HG03159 (cell line): ENCODE measurements around the gene TMPRSS4.

Experiments
- ATAC-seq: cut with Tn5 transposase; IDR thresholded peaks from one replicate; pipeline ENCODE4 v1.9.1; 2021; ENCODE audit warnings: mild to moderate bottlenecking, moderate library complexity; ENCODE audit not compliant: unreplicated experiment

The TMPRSS4 gene, protein sequence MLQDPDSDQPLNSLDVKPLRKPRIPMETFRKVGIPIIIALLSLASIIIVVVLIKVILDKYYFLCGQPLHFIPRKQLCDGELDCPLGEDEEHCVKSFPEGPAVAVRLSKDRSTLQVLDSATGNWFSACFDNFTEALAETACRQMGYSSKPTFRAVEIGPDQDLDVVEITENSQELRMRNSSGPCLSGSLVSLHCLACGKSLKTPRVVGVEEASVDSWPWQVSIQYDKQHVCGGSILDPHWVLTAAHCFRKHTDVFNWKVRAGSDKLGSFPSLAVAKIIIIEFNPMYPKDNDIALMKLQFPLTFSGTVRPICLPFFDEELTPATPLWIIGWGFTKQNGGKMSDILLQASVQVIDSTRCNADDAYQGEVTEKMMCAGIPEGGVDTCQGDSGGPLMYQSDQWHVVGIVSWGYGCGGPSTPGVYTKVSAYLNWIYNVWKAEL

DNA sequence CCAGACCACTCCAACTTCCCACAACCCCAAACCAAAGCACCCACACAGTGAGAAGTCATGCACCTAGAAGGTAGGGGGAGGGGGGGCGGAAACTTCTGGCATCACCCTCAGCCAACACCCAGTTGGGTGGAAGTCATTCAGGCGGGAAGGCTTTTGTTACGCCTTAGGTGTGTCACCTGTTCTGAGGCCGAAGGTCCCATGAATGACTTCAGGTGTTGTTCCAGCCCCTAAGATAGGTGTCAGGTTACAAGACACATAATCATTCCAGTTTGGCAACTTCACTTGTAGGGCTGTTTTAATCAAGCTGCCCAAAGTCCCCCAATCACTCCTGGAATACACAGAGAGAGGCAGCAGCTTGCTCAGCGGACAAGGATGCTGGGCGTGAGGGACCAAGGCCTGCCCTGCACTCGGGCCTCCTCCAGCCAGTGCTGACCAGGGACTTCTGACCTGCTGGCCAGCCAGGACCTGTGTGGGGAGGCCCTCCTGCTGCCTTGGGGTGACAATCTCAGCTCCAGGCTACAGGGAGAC, at the start of gene TMPRSS4:
TSS of gene TMPRSS4 (plus strand) at position 325 of the 528 bp plus-strand sequence. CDS start 225 bp downstream, outside the sequence.
- no peak for ATAC-seq

GRCh38 chr11:118027694-118028093, 49.2 kb upstream of the TMPRSS4 start:
- ATAC-seq: no peak

GRCh38 chr11:118028626-118029025, 48.3 kb upstream of the TMPRSS4 start:
- ATAC-seq: no peak

GRCh38 chr11:118033443-118033842, 43.4 kb upstream of the TMPRSS4 start:
- no peak for ATAC-seq

DNA sequence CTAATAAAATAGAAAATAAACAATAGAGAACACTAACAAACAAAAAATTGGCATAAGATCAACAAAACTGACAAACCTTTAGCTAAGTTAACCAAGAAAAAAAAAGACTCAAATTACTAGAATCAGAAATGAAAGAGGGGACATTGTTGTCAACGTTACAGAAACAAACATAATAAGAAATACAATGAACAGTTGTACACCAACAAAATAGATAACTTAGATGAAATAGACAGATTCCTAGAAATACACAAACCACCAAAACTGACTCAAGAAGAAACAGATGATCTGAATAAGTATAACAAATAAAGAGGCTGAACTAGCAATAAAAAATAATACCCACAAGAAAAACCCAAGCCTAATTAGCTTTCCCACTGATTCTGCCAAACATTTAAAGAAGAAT, 34.7 kb upstream of the TMPRSS4 start:
- ATAC-seq: no peak

DNA sequence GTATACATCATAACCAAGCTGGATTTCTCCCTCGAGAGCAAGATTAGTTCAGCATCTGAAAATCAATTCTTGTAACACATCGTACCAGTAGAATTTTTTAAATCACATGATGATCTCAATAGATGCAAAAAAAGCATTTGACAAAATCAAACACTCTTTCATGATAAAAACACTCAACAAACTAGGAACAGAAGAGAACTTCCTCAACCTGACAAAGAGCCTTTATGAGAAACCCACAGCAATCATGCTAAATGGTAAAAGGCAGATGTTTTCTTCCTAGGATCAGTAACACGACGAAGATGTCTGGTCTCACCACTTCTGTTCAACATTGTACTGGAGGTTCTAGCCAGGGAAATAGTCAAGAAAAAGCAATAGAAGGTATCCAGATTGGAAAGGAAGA, 34.1 kb upstream of the TMPRSS4 start:
- no peak for ATAC-seq

GRCh38 chr11:118045191-118045590, 31.7 kb upstream of the TMPRSS4 start:
- ATAC-seq: no peak

- ATAC-seq: peak; percentile 62
These were observed 30.6 kb upstream of the TMPRSS4 start for GRCh38 chr11:118046051-118046963.

GRCh38 chr11:118046964-118047700, 29.7 kb upstream of the TMPRSS4 start:
- ATAC-seq: no peak

- ATAC-seq: no peak
These were observed 29.1 kb upstream of the TMPRSS4 start for GRCh38 chr11:118047749-118048148.

- ATAC-seq: no peak
These were observed 28.2 kb upstream of the TMPRSS4 start for GRCh38 chr11:118048472-118049370.

- no peak for ATAC-seq
These were observed 27.1 kb upstream of the TMPRSS4 start for GRCh38 chr11:118049771-118050170.

DNA sequence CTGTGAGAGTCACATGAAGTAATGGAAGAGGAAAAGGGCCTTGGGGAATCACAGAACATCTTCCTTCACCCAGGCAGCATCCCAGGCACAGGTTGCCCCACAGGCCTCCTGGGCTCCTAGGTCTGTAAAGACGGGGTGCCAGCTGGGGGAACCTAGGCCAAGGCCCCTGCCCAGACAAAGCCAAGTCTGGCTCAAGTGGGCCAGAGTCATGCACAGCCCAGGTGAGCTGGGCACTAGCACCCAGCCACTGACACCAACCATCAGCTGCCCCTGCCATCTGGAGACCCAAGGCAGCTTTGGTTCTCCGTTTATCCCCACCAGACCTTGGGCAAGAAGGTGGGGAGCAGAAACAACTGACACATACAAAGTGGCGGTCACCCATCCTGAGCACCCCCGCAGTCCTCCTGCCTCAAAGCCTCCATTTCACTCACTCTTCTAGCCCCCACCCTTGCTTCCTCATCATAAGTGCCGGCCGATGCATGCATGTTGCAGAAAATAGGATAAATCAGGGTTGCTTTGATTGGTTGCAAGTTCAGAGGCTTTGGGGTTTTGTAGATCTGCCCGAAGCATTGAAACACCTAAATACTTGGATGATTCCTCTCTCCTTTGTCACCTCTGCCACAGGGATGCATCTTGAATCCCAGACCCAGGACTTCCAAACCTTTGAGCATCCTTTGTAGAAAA, 26.5 kb upstream of the TMPRSS4 start:
- ATAC-seq: no peak

- no peak for ATAC-seq
These were observed 25.7 kb upstream of the TMPRSS4 start for GRCh38 chr11:118051136-118051610.

DNA sequence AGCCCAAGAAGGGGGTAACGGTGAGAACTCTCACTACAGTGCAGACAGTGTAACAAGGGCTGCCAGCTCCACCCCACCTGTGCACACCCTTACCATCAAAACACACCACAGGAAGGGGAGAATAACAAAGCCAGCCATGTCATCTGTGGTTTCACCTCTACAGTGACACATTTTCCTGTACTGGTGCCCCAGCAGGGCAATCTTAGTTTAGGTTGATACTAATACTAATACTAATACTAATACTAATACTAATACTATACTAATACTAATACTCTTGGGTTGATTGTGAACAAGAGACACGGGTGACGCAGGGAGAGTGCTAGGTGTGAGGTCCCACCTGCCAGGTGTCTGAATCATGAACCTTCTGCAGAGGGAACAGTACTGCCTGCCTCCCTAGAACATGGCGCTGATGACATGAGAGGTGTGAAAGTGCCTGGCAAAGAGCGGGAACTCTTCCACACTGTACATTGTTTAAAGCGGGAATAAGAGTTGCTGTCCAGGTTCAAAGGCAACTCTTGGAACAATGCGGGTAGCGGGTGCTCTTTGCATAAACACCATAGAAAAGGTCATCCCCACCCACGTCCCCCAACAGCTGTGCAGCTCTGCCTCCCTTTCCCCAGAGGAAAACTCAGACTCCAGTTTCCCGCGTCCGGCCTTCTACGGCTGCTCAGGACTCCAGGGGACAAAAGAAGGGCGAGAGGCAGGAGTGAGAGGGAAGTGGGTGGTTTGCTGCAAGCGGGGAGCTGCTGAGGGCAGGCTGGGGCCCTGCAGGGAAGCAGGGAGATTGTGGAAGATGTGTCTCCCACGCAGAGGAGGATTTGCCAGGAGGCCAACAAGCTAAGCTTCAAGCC, 25.0 kb upstream of the TMPRSS4 start:
- no peak for ATAC-seq

- ATAC-seq: no peak
These were observed 24.2 kb upstream of the TMPRSS4 start for GRCh38 chr11:118052581-118053206.

- ATAC-seq: no peak
These were observed 21.9 kb upstream of the TMPRSS4 start for GRCh38 chr11:118054712-118055640.
